RWPE2 (cell line): Measurements from ENCODE around the gene TBL1X.

Experiments used
- ATAC-seq: fragments of 200-7000 bp; cut with Tn5 transposase; 3 replicates; pipeline ENCODE4 v1.9.1; 2021; ENCODE audit warnings: low read depth
- DNase-seq: peaks from one replicate; pipeline ENCODE4 v3.0.0-alpha.2; 2020; ENCODE audit warnings: low spot score
- H3K27ac ChIP-seq: fragments of 450-650 bp; 2 replicates; pipeline ENCODE4 v1.5.1; 2017; ENCODE audit warnings: mild to moderate bottlenecking; ENCODE audit not compliant: poor library complexity, severe bottlenecking
- H3K27me3 ChIP-seq: fragments of 250-450 bp; sonication (Bioruptor Pico); 2 replicates; pipeline ENCODE4 v1.5.1; 2021; ENCODE audit warnings: mild to moderate bottlenecking, moderate library complexity; ENCODE audit not compliant: insufficient read depth, poor library complexity, severe bottlenecking
- H3K36me3 ChIP-seq: fragments of 250-450 bp; sonication (Bioruptor Pico); 2 replicates; pipeline ENCODE4 v1.5.1; 2020; ENCODE audit warnings: low read depth, mild to moderate bottlenecking, moderate library complexity
- H3K4me1 ChIP-seq: fragments of 250-450 bp; sonication (Bioruptor Pico); 2 replicates; pipeline ENCODE4 v1.5.1; 2021; ENCODE audit warnings: mild to moderate bottlenecking, moderate library complexity; ENCODE audit not compliant: insufficient read depth, poor library complexity, severe bottlenecking
- H3K4me3 ChIP-seq: fragments of 250-450 bp; sonication (Bioruptor Pico); 2 replicates; pipeline ENCODE4 v1.5.1; 2021; ENCODE audit warnings: mild to moderate bottlenecking, moderate library complexity; ENCODE audit not compliant: severe bottlenecking
- H3K9me3 ChIP-seq: fragments of 250-450 bp; sonication (Bioruptor Pico); 2 replicates; pipeline ENCODE4 v1.5.1; 2021; ENCODE audit warnings: mild to moderate bottlenecking, moderate library complexity; ENCODE audit not compliant: severe bottlenecking
- CTCF ChIP-seq: fragments of 450-650 bp; IDR thresholded peaks from one replicate; pipeline ENCODE4 v1.5.1; 2017; ENCODE audit warnings: mild to moderate bottlenecking, moderate library complexity; ENCODE audit not compliant: poor library complexity, severe bottlenecking

TBL1X gene

GRCh38 chrX:9729171-9729885, 264.5 kb downstream of the TBL1X start:
- Histone ChIP-seq H3K9me3 (no peaks in the 10 kb centered on the region), H3K27ac (no peak overlapping the region), H3K36me3 (no peaks in the 10 kb centered on the region), H3K4me1 (no peaks in the 10 kb centered on the region), H3K27me3 (no peaks in the 10 kb centered on the region), H3K4me3 (no peak overlapping the region)
- ATAC-seq (no peak), DNase-seq (no peak)
- no peak for TF ChIP-seq CTCF

GRCh38 chrX:9730078-9730477, 265.2 kb downstream of the TBL1X start:
- no peaks in the 10 kb centered on the region for H3K36me3 ChIP-seq
- no peak for TF ChIP-seq CTCF
- H3K9me3 ChIP-seq = no peaks in the 10 kb centered on the region
- DNase-seq = no peak
- H3K27me3 ChIP-seq = no peaks in the 10 kb centered on the region
- H3K4me1 ChIP-seq = no peaks in the 10 kb centered on the region
- no peak overlapping the region for H3K4me3 ChIP-seq
- no peak for ATAC-seq
- H3K27ac ChIP-seq = no peak overlapping the region

GRCh38 chrX:9730752-9731151, 265.9 kb downstream of the TBL1X start:
- H3K36me3 ChIP-seq = no peaks in the 10 kb centered on the region
- H3K27ac ChIP-seq = no peak overlapping the region
- no peak for DNase-seq
- no peaks in the 10 kb centered on the region for H3K27me3 ChIP-seq
- no peaks in the 10 kb centered on the region for H3K4me1 ChIP-seq
- no peak for ATAC-seq
- no peak for TF ChIP-seq CTCF
- H3K9me3 ChIP-seq = no peaks in the 10 kb centered on the region
- no peak overlapping the region for H3K4me3 ChIP-seq

- H3K4me3 ChIP-seq = no peak overlapping the region
- no peaks in the 10 kb centered on the region for H3K4me1 ChIP-seq
- no peaks in the 10 kb centered on the region for H3K27me3 ChIP-seq
- no peak overlapping the region for H3K27ac ChIP-seq
- H3K9me3 ChIP-seq = no peaks in the 10 kb centered on the region
- no peaks in the 10 kb centered on the region for H3K36me3 ChIP-seq
- ATAC-seq (no peak), DNase-seq (no peak)
- no peak for TF ChIP-seq CTCF
Observed at GRCh38 chrX:9737363-9737762, 272.5 kb downstream of the TBL1X start.

GRCh38 chrX:9738151-9738550, 273.3 kb downstream of the TBL1X start:
- H3K27me3 ChIP-seq = no peaks in the 10 kb centered on the region
- H3K27ac ChIP-seq = no peak overlapping the region
- DNase-seq = no peak
- TF ChIP-seq CTCF = no peak
- H3K9me3 ChIP-seq = no peaks in the 10 kb centered on the region
- no peak for ATAC-seq
- H3K4me1 ChIP-seq = no peaks in the 10 kb centered on the region
- no peak overlapping the region for H3K4me3 ChIP-seq
- no peaks in the 10 kb centered on the region for H3K36me3 ChIP-seq
